GM15510 (cell line): ENCODE data around the gene AMOTL1.

ENCODE experiments used
- POLR2A ChIP-seq: IDR thresholded peaks from 3 replicates; pipeline ENCODE4 v1.6.1; 2011; ENCODE audit warnings: borderline replicate concordance; ENCODE audit not compliant: insufficient read length; ENCODE audit errors: extremely low read depth

The AMOTL1 gene

GRCh38 chr11:94857337-94857736 lies 89.2 kb downstream of the AMOTL1 start:
- TF ChIP-seq POLR2A = no peak

- no peak for TF ChIP-seq POLR2A
These were observed 90.0 kb downstream of the AMOTL1 start for GRCh38 chr11:94858012-94858705.

GRCh38 chr11:94860333-94860732 lies 92.2 kb downstream of the AMOTL1 start:
- no peak for TF ChIP-seq POLR2A

DNA sequence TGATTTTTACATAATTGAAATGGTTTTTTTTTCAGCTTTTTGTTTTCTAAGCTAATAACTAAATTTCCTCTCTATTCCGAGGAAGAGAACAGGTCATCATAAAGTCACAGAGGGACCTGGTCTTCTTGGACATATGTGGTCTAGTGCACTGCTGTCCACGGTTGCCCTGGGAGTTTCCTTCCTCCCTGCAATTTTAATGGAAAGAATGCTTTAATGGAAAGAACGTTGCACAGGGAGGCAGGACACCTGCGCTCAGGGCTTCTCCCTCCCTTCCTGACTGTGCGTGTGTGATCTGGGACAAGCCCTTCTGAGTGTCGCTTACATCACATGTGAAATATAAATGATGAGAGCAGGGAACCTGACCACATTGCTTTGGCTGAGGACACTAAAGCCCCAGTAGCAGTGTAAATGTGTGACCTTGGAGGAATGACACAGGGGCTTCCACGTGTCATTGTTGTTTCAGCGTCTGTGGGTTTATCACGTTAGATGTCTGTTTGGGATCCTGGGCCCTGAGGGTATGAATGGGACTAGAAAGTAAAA lies 93.2 kb downstream of the AMOTL1 start:
- TF ChIP-seq POLR2A = no peak

- no peak for TF ChIP-seq POLR2A
These were observed 95.0 kb downstream of the AMOTL1 start for GRCh38 chr11:94862926-94863880.

GRCh38 chr11:94864506-94865045 lies 96.4 kb downstream of the AMOTL1 start:
- no peak for TF ChIP-seq POLR2A

DNA sequence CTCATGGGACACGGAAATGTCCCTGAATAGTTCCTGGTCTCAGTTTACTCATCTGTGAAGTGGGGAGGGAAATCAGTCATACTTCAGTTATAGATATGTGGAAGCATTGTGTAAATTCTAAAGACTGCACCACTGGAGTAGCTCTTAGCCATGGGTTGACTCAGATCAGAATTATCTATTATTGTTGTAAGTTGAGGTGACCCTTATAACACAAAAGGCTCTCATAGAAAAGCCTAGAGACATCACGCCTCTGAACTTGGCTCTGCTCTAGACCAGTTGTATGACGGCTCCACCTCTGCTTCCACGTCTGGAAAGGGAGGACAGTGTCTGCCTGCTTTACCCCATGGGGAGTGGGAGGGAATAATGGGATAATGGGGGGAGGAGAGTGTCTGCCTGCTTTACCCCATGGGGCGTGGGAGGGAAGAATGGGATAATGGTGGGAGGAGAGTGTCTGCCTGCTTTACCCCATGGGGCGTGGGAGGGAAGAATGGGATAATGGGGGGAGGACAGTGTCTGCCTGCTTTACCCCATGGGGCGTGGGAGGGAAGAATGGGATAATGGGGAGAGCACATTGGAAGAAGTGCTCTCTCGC lies 98.2 kb downstream of the AMOTL1 start:
- TF ChIP-seq POLR2A = no peak

GRCh38 chr11:94866936-94867795 lies 99.0 kb downstream of the AMOTL1 start:
- TF ChIP-seq POLR2A = no peak

GRCh38 chr11:94868468-94868867 lies 100.3 kb downstream of the AMOTL1 start:
- TF ChIP-seq POLR2A = no peak

- TF ChIP-seq POLR2A = no peak
These were observed 101.0 kb downstream of the AMOTL1 start for GRCh38 chr11:94869186-94869585.

GRCh38 chr11:94870422-94870821 lies 102.3 kb downstream of the AMOTL1 start:
- TF ChIP-seq POLR2A = no peak

DNA sequence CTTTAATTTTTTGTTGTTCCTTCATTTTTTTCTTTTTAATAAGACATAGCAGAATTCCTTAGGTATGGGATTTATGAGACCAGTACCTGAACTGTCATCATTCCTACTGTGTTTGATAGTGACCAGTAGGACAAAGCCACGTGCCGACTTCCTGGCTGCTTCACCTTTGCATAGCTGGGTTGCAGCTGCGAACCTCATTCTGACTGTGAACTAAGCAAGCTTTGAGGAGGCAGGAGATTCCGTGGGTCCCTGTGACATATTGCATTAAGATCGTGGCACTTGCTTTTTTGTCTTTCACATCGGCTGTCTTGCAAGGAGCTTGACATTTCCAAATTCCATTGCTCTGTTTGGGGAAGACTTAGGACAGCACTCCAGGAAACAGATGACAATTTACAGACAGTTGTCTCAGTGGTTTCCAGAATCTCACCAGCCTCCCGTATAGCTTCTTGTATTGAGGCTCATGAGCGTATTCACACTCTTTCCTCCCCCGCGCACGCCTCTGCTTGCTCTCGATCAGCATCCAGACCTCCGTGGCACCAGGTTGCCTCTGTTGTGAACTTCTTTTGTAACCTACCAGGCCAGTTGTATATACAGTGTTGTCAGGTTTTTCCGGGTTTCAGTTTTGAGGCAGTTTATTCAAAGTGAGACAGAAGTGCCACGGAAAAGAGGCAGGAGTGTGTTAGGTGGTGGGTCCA lies 103.5 kb downstream of the AMOTL1 start:
- TF ChIP-seq POLR2A = no peak

GRCh38 chr11:94873916-94874540 lies 105.9 kb downstream of the AMOTL1 start:
- TF ChIP-seq POLR2A = no peak
